Nephron progenitor cell (in vitro differentiated cells): ENCODE results near the gene FASN.

ENCODE experiments used
- DNase-seq: peaks from one replicate; pipeline ENCODE4 v3.0.0; 2021
- H3K27ac Mint-ChIP-seq: 2 replicates; pipeline ENCODE4 v1.8.0; 2021; ENCODE audit warnings: mild to moderate bottlenecking, moderate library complexity, mixed read lengths
- H3K27me3 Mint-ChIP-seq: 2 replicates; pipeline ENCODE4 v1.8.0; 2021; ENCODE audit warnings: mild to moderate bottlenecking, low read depth, mixed read lengths; ENCODE audit not compliant: poor library complexity
- H3K36me3 Mint-ChIP-seq: 2 replicates; pipeline ENCODE4 v1.8.0; 2021; ENCODE audit warnings: low read depth, mixed read lengths
- H3K4me1 Mint-ChIP-seq: 2 replicates; pipeline ENCODE4 v1.8.0; 2021; ENCODE audit warnings: mixed read lengths
- H3K4me3 Mint-ChIP-seq: 2 replicates; pipeline ENCODE4 v1.8.0; 2021; ENCODE audit warnings: mild to moderate bottlenecking, moderate library complexity, mixed read lengths
- H3K9me3 Mint-ChIP-seq: 2 replicates; pipeline ENCODE4 v1.8.0; 2021; ENCODE audit warnings: mild to moderate bottlenecking, moderate library complexity, mixed read lengths
- TF ChIP-seq, protein P1 (sequence below): fragments of 200-600 bp; sonication (generic); IDR thresholded peaks from 2 replicates; pipeline ENCODE4 v1.5.0; 2021; ENCODE audit warnings: antibody characterized with exemption

Gene FASN

DNA sequence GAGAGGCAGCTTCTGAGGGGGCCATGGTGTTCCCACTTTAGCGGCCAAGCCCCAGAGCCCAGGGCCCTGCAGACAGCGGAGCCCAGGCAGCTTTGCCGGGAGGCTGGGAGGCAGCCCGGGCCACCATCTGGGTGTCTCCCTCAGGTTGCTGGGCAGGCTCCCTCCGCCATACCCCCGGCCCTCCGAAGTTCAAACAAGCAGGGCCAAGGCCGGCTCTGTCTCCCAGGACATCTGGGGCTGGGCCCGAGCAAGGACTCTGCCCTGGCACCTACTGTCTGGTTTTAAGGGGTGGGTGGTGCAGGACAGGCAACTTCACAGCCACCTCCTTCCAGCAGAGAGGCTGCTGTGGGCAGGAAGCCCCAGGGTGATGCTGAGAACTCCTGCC, 35.1 kb downstream of the FASN start:
- Mint-ChIP-seq H3K27ac (no peak overlapping the region), H3K9me3 (no peaks in the 10 kb centered on the region), H3K4me1 (peaks cover 4% of the 10 kb centered on the region), H3K4me3 (no peak overlapping the region), H3K27me3 (no peaks in the 10 kb centered on the region), H3K36me3 (no peaks in the 10 kb centered on the region)
- TF ChIP-seq, protein P1, sequence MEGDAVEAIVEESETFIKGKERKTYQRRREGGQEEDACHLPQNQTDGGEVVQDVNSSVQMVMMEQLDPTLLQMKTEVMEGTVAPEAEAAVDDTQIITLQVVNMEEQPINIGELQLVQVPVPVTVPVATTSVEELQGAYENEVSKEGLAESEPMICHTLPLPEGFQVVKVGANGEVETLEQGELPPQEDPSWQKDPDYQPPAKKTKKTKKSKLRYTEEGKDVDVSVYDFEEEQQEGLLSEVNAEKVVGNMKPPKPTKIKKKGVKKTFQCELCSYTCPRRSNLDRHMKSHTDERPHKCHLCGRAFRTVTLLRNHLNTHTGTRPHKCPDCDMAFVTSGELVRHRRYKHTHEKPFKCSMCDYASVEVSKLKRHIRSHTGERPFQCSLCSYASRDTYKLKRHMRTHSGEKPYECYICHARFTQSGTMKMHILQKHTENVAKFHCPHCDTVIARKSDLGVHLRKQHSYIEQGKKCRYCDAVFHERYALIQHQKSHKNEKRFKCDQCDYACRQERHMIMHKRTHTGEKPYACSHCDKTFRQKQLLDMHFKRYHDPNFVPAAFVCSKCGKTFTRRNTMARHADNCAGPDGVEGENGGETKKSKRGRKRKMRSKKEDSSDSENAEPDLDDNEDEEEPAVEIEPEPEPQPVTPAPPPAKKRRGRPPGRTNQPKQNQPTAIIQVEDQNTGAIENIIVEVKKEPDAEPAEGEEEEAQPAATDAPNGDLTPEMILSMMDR, result no peak
- DNase-seq, result no peak

- TF ChIP-seq, protein P1, result no peak
- no peak overlapping the region for H3K4me3 Mint-ChIP-seq
- DNase-seq, result no peak
- H3K9me3 Mint-ChIP-seq, result no peaks in the 10 kb centered on the region
- H3K4me1 Mint-ChIP-seq, result peaks cover 4% of the 10 kb centered on the region
- H3K36me3 Mint-ChIP-seq, result no peaks in the 10 kb centered on the region
- no peak overlapping the region for H3K27ac Mint-ChIP-seq
- H3K27me3 Mint-ChIP-seq, result no peaks in the 10 kb centered on the region
Observed at GRCh38 chr17:82062076-82062983, 35.7 kb downstream of the FASN start.

GRCh38 chr17:82061047-82061925, 36.8 kb downstream of the FASN start:
- Mint-ChIP-seq H3K9me3 (no peaks in the 10 kb centered on the region), H3K27ac (no peak overlapping the region), H3K4me1 (peaks cover 3% of the 10 kb centered on the region), H3K4me3 (no peak overlapping the region), H3K36me3 (no peaks in the 10 kb centered on the region), H3K27me3 (no peaks in the 10 kb centered on the region)
- no peak for DNase-seq
- TF ChIP-seq, protein P1, result no peak

DNA sequence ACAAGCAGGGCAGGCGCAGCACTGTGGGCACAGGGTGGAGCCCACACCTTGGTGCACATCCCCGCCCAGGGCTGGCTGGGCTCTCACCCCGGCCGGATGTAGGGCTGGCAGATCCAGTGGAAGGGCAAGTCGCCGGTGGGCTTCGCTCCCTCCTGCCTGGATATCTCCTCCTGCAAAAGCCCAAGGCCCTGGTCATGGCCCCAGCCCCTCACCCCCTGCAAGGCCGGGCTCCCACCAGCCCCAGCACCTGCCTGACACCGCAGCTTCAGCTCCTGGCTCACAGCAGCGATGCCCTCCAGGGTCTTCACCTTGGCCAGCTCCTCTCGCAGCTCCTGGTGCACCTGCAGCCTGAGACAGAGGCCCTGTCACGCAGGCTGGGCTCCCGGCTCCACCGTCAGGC, 37.4 kb downstream of the FASN start:
- TF ChIP-seq, protein P1, result no peak
- Mint-ChIP-seq H3K27ac (no peak overlapping the region), H3K9me3 (no peaks in the 10 kb centered on the region), H3K27me3 (no peaks in the 10 kb centered on the region), H3K4me1 (no peaks in the 10 kb centered on the region), H3K4me3 (no peak overlapping the region), H3K36me3 (no peaks in the 10 kb centered on the region)
- no peak for DNase-seq

- TF ChIP-seq, protein P1, result no peak
- Mint-ChIP-seq H3K4me1 (no peaks in the 10 kb centered on the region), H3K36me3 (no peaks in the 10 kb centered on the region), H3K4me3 (no peak overlapping the region), H3K27ac (no peak overlapping the region), H3K27me3 (no peaks in the 10 kb centered on the region), H3K9me3 (no peaks in the 10 kb centered on the region)
- DNase-seq, result no peak
Observed at GRCh38 chr17:82060001-82060380, 38.0 kb downstream of the FASN start.
